ENCODE data around the gene AFDN.

AFDN gene, protein sequence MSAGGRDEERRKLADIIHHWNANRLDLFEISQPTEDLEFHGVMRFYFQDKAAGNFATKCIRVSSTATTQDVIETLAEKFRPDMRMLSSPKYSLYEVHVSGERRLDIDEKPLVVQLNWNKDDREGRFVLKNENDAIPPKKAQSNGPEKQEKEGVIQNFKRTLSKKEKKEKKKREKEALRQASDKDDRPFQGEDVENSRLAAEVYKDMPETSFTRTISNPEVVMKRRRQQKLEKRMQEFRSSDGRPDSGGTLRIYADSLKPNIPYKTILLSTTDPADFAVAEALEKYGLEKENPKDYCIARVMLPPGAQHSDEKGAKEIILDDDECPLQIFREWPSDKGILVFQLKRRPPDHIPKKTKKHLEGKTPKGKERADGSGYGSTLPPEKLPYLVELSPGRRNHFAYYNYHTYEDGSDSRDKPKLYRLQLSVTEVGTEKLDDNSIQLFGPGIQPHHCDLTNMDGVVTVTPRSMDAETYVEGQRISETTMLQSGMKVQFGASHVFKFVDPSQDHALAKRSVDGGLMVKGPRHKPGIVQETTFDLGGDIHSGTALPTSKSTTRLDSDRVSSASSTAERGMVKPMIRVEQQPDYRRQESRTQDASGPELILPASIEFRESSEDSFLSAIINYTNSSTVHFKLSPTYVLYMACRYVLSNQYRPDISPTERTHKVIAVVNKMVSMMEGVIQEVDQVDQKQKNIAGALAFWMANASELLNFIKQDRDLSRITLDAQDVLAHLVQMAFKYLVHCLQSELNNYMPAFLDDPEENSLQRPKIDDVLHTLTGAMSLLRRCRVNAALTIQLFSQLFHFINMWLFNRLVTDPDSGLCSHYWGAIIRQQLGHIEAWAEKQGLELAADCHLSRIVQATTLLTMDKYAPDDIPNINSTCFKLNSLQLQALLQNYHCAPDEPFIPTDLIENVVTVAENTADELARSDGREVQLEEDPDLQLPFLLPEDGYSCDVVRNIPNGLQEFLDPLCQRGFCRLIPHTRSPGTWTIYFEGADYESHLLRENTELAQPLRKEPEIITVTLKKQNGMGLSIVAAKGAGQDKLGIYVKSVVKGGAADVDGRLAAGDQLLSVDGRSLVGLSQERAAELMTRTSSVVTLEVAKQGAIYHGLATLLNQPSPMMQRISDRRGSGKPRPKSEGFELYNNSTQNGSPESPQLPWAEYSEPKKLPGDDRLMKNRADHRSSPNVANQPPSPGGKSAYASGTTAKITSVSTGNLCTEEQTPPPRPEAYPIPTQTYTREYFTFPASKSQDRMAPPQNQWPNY (N-terminal part only)

DNA sequence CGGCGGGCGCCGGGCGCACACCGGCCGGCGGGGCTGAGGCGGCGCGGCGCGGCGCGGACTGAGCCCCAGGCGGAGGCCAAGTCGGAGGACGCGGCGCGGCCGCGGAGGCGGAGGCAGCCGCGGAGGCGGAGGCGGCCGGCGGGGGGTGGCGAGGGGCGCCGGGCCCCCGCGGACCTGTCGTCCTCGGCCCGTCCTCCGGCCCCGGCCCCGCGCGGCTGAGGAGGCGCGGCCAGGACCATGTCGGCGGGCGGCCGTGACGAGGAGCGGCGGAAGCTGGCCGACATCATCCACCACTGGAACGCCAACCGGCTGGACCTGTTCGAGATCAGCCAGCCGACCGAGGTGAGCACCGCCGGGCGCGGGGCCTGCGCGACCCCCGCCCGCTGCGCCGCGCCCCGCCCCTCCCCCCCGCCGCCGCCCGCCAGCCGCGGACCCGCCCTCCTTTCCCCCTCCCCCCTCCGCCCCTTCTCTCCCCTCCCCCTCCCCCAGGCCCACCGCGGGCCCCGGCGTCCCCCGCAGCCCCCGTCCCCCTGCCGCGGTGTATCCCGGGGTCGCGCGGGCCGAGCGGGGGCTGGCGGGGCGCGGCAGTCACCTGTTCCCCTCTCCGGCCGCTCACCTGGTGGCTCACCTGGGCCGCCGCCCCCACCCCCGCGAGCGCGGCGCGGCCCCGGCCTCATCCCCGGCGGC lies at the start of gene AFDN:
TSS of gene AFDN (plus strand) at position 16 of the 687 bp plus-strand sequence. CDS start at position 238, 222 bp downstream.
- DNase-seq: no peak

DNA sequence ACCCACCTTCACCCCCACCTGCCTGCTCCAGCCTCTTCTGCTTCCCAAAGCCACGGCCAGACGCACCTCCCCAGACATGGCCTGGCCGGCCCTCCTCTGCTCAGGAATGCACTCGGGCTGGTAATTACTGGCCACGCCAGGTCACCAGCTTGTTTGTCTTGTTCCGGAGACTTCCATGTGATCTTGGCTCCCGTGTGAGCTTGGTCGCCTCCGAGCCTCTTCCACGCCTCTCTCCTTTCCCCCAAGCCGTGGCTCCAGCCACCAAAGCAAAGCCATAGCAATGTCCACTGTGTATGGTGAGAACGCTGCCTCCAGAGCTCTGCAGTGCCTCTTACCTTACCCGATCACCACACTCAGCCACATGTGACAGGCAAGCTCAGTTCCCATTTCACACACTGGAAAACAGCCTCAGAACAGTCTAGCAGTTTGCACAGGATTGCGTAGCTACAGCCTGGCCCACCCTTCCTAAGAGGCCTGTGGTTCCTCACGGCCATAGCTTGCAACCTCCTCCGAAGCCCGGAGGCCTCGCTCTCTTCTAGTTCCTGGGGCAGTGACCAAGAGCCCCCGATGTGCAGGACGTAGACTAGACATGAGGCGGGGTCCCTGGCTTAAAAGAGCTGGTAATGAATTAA lies 48.1 kb upstream of the AFDN start:
- DNase-seq: no peak

DNA sequence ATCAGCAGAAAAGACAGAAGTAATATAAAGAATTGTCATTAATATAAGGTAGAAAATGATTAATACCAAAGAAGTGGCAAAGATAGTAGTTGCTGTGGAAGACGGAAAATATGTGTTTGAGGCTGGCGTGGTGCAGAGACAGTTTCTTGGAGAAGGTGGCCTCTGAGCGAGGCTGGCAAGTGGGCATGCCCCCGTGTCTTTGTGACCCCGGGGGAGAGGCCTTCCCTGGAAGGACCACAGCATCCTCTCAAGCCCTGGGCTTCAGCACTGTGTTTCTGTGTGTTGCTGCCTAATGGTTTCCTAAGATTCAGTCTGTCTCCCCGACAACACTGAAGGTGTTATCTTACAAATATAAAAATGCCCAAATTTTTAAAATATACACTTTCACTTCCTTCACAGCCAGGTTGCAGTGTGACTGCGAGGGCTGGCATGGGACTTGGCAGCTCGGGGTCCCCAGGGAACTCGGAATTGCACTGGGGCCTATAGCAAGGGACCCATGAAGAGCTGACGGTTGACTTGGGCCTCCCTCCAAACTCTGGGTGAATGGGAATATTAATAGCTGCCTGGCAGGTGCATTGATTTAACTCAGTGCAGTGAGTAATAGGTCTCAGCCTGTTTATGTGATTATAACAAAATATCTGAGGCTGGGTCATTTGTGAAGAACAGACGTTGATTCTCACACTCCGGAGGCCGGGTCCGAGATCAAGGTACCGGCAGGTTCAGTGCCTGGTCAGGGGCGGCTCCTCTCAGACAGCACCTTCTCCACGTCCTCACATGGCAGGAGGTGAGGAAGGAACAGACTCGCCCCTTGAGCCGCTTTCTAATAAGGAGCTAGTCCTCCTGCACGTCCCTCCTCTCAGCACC lies 47.4 kb upstream of the AFDN start:
- no peak for DNase-seq

DNA sequence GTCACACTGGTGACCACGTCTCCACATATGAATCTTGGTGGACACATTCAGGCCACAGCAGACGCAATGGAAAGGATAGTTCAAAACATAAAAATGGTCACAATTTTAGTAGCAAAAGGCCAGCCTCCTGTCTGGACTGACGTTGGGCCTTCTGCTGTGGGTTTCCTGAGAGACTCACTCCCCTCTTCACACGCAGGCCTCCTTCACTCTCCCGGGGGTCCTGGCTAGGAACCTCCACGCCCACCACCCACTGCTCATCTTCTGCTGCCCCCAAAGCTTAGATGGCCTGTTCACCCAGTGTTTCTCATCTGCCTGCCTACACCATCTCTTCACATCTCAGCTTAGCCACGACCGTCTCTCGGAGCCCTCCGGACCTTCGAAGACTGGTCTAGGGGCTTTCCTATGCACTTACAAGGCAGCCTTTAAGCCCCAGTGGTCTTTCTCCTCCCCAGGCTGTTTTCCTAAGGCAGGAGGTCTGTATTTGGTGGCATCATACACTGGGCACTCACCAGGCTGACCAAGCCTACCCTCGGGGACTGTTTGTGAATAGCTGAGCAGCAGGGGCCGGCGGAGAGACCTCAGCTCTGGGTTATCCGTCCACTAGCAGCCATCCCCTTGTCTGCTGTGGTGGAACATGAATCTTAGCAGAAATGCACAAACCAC lies 46.6 kb upstream of the AFDN start:
- DNase-seq: no peak

DNA sequence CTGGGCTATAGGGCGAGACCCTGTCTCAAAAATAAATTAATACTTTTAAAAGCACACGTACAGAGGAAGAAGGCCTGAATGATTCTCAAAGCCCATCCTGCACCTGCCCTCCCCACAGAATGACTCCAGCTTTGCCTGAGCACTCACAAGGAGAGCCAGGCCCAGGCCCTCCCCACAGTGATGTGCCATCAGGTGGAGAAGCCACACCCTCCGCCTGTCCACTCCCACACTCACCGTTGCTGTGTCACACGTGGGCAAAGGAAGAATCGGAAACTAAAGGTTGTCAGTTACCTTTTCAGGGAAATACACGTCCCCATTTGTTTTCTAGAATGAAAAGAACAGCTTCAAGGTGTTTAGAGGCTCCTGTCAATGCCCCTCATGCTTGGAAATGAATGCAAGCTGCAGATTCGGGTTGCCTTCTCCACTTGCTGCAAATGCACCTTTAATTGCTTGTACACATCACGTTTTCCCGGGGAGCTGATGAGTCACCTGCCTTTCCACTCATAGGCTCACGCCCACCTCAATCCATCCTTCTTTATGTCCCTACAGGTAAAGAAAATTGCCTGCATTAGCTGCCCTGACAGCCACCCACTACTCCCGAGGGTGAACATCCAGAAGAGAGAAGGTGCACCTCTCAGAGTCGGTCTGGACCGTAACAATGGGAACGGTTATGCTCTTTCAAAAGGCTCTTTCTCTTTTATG lies 45.5 kb upstream of the AFDN start:
- DNase-seq: no peak

DNA sequence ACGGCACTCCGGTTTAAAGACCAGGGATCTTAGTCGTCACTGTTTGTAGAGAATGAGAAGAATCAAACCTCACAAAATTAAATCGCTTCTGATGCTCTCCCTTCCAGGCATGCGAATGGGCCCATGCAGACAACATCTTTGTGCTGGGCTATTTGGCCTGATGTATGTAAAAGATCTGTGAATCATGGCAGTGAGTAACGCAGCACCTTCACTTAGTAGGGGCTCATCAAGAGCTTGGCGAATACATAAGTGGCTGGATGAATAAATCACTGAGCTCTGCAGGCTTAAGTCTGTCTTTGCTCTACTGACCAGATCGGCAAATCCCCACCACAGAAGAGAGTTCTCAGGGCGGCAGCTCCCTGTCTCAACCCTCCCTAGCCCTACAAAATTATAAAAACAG lies 44.8 kb upstream of the AFDN start:
- DNase-seq: no peak

DNA sequence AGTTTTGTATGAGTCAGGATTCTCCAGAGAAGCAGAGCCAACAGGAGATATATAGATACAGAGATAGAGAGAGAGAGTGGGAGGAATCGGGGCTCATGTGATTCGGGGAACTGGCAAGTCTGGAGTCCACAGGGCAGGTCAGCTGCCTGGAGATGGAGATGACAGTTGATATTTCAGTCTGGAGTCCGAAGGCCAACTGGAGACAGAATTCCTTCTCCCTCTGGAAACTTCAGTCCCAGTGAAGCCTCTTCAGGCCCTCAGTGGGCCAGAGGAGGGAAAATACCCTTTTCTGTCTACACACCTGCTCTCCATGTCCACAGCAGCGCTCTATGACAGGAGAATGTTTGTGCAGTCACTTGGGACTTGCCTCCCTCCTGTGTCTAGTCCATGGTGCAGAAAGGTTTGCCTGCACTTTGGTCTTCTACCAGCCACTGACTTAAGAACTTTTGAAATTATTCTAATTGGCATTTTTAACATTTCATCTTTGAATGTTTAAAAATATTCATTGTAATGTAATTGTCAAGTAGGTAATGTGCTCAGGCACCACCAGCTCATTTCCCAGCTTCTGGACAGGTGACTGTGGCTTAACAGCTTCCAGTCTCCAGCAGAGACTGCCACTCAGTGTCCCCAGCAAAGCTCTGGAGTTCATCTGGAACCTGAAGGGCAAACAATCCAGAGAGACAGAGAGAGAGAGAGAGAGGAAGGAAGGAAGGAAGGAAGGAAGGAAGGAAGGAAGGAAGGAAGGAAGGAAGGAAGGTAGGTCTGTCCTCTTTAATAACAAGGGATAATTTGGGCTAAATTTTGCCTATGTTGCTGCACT lies 43.8 kb upstream of the AFDN start:
- DNase-seq: no peak

DNA sequence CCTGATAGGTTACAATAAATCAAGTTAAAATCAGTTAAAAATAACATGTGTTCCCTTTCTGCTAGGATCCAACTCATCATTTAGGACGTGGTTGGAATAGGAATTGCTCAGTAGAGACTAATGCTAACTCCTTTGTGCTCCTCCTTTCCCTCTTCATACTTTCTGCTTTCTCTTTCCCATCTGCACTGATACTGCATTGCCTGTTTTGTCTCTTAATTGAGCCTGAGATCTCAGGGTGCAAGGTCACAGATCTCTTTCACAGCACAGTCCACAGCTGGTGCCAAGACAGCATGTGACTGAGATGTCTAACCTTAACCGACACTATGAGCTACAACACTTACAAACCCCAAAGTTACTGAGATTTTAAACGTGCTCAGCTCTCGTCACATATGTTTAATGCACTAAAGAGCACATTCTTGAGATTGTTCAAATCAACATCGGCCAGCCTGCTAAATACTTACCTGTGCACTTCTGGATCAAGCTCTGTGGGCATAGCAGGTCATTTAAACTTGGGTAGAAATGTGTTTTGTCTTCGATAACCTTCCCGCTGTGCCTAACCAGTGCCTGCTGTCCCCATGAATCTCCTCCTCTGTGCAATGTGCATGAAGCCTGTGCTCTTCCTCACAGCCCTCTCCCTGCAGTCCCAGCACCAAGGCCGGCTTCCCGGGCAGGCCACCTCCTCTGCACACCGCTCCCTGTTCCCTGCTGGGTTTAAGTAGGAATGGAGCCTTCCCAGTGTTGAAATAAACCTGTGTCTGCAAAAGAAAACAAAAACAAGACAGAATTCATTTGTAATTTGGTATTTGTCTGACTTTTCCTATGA lies 39.6 kb upstream of the AFDN start:
- no peak for DNase-seq

DNA sequence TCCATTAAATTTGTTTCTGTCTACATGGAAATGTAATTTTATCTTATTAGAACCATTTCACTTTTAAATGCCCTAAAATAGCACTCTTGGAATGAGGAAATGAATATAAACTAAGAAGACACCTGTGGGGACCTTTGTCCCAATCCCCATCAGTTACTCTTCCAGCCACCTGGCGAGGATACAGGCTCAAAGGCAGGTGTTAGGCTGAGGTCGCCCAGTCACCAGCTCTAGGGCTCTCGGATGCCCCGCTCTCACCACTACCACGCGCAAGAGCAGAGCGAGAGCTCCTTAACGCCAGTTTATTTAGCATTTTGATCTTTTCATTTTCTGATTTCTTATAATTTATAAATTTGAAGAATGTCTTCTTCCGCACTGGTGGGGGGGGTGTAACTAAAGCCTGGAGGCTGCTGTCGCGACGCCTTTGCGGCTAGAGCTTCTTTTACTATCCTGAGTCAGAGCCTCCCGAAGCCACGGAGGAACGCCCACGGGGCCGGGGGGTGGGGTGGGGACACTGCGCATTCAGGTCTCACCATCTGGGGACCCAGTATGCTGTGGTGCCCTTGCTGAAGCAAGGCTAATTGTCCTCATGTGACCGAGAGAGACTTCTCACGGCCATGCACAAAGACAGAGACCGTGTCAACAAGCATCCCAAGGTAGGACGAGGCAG lies 38.7 kb upstream of the AFDN start:
- DNase-seq: no peak

DNA sequence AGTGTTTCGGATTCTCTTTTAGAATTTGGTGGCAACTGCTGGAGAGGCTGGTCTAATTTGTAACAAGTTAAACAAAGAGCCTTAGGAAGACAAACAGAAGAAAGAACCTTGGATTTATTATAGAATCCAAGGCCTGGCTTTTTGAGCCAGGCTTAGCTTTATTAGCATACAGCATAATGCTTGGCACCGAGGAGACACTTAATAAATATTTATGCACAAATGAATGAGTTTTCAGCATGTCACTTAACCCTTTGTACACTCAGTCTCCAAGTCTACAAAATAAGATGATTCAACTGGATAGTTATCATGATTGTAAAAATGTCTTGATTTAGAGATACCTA lies 38.2 kb upstream of the AFDN start:
- no peak for DNase-seq

DNA sequence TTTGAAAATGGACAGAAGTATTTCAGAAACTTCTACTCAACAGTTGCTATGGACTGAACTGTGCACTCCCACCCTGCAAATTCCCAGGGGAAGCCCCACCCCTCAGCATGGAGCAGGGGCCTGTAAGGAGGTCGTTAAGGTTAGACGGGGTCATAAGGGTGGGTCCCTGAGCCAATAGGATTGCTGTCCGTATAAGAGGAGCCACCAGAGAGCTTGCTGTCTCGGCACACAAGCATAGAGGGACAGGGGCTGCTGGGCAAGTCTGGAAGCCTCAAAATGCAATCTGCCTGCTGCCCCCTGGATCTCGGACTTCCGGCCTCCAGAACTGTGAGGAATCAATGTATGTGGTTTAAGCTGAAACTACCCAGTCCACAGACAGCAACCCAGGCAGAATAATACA lies 37.4 kb upstream of the AFDN start:
- no peak for DNase-seq

DNA sequence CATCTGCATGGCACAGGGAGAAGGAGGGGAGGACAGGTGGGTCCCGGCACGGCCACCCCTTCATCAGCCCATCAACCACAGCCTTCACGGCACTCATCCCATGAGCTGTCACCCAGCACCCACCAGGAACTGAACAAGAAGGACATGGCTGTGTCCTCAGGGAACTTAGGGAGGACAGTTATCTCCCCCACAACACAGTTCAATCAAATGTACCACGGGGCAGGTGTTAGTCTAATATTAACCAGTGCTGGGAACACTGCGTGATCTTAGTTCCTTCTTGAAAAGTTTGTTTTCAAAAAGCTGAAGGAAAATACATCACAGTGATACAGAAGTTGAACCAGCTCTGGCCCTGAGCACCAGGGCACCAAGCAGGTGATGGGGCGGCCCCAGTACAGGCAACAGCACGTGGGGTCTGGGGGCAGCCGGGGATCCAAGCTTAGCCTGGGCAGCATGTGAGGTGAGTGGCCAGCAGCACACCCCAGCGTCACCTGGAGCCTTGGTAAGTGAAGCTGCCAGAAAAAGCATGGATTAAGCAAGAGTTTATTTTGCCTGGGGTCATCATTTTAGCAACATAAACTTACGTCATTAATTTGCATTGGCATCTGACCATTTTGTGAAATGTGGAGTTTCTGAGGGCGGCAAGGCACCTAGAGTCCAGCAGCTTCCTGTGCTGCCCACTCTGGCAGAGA lies 35.5 kb upstream of the AFDN start:
- DNase-seq: no peak

DNA sequence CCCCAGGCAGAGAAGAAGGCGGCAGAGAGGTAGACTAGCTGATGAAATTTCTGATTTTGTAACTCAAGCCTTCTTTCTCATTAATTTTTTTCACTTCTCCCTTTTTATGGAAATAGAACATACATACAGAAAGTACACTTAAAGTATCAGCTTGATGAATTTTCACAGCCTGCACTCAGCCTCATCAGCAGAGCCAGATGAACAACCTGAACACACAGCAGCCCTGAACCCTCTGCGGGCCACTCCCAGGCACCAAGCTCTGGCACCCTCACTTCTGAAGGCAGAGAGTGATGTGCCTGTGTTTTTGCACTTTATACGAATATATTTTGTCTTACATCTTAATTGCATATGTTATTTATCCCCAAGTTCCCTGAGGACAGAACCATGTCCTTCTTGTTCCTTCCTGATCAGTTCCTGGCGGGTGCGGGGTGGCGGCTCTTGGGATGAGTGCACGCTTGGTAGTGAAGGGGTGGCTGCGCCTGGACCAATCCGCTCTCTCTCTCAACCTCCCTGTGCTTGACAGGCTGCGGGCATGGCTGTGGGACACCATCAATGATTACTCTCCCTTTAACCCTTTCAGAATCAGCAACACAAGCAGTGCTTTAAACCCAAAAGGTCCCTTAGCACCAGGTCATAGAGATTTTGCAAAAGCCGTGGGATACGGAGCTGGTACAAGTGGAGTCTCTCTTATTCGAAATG lies 34.8 kb upstream of the AFDN start:
- no peak for DNase-seq

DNA sequence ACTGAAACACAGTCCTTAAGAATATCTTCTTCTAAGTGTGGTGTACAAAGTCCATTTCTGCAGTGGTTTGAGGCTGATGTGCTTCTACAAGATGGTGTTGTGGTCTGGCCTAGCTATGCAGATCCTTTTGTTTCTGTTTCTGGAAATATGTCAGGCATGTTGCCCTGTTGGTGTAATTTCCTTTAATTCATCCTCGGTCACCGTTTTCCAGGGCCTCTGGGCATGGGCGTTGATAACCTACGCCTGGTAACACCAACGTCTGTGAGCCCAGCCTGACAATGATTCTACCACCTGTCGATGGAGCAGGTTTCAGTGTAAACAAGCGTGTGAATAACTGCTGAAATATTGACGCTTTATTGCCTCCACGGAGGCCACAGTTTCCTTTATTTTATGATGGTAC lies 33.3 kb upstream of the AFDN start:
- no peak for DNase-seq

DNA sequence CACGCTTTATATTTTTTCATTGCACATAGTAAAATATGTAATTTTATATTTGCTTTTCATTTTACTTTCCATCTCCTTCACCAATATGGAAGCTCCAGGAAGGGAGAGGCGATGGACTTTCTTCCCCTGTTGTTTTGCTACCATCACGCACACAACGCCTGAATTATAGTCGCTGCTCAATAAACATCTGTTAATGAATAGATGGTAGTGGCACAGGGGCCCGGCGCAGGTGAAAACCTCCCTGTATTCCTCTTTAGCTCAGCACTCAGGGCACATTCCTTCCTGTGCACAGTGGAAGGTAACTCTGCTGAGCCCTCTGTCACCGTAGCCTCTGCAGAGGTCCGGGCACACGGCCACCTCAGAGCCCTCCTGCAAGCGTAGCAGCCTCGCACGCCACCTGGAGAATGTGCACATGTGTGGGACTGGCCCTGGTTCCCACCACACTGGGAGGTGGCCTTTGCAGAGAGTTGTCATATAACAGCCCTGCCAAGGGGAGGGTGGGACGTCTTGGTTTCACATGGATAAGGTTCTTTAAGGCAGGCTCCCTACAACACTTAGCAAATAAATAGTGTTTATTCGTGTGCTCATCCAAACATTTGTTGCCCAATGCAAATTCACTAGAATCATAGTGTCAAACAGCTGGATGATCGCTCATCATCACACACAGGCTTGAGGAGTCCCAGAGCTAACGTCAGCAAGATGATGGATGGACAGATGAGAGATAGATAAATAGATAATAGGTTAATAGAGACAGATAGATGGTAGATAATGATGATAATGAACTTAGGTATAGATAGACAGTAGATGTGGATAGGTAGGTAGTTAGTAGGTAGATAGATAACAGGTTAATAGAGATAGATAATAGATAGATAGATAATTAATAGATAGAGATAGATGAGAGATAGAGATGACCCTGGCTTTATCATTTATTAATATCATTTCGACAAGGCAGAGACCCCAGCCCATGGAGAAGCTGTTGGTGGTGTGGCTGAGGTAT lies 32.3 kb upstream of the AFDN start:
- DNase-seq: no peak

All from COR-L47 (cell line).